GM12878 (cell line): Measurements from ENCODE around the gene BCS1L. TPM values are rescaled to one million over a fixed set of nuclear protein-coding genes. Genes with fewer than 3 reads are reported as not detected.
A peak's percentile ranks its signal among the peaks of the same experiment; 100 is the strongest.

ENCODE experiments used
- DPF2 ChIP-seq: fragments of 450-650 bp; IDR thresholded peaks from 2 replicates; pipeline ENCODE4 v1.6.1; 2017; ENCODE audit warnings: mild to moderate bottlenecking
- ESRRA ChIP-seq: IDR thresholded peaks from 2 replicates; pipeline ENCODE4 v1.6.1; 2012; ENCODE audit warnings: mild to moderate bottlenecking, low read length, improper control_type of control experiment
- JUNB ChIP-seq: IDR thresholded peaks from 2 replicates; pipeline ENCODE4 v1.6.1; 2016; ENCODE audit warnings: antibody characterized with exemption, mild to moderate bottlenecking
- MEF2A ChIP-seq: IDR thresholded peaks from 2 replicates; pipeline ENCODE4 v1.6.1; 2011; ENCODE audit warnings: low read depth, mild to moderate bottlenecking, low read length, moderate library complexity; ENCODE audit not compliant: insufficient read depth
- MTA2 ChIP-seq: fragments of 450-650 bp; IDR thresholded peaks from 2 replicates; pipeline ENCODE4 v1.6.1; 2016; ENCODE audit warnings: low read depth, mild to moderate bottlenecking, moderate library complexity
- MTA3 ChIP-seq: IDR thresholded peaks from 2 replicates; pipeline ENCODE4 v1.6.1; 2012; ENCODE audit warnings: low read length, inconsistent platforms, borderline replicate concordance
- MXI1 ChIP-seq: fragments of 150-350 bp; IDR thresholded peaks from 2 replicates; pipeline ENCODE4 v1.6.1; 2011; ENCODE audit warnings: low read depth, mild to moderate bottlenecking, inconsistent platforms, low read length, improper control_type of control experiment
- MYC ChIP-seq: IDR thresholded peaks from 2 replicates; pipeline ENCODE4 v1.6.1; 2011; ENCODE audit warnings: mild to moderate bottlenecking, low read length, moderate library complexity, inconsistent platforms; ENCODE audit not compliant: insufficient read depth, insufficient replicate concordance, insufficient read length, severe bottlenecking
- NR2C1 ChIP-seq: fragments of 450-650 bp; IDR thresholded peaks from 2 replicates; pipeline ENCODE4 v1.6.1; 2017; ENCODE audit warnings: antibody characterized with exemption, mild to moderate bottlenecking, moderate library complexity
- PAX8 ChIP-seq: fragments of 450-650 bp; IDR thresholded peaks from 2 replicates; pipeline ENCODE4 v1.6.1; 2017; ENCODE audit warnings: mild to moderate bottlenecking, moderate library complexity
- RAD21 ChIP-seq: IDR thresholded peaks from 2 replicates; pipeline ENCODE4 v1.6.1; 2011; ENCODE audit warnings: mild to moderate bottlenecking, low read depth, low read length, moderate library complexity; ENCODE audit not compliant: insufficient read depth
- SUZ12 ChIP-seq: fragments of 200-600 bp; sonication (generic); IDR thresholded peaks from one replicate; pipeline ENCODE4 v1.6.1; 2018; ENCODE audit warnings: antibody characterized with exemption, mild to moderate bottlenecking; ENCODE audit not compliant: unreplicated experiment
- TAF1 ChIP-seq: IDR thresholded peaks from 2 replicates; pipeline ENCODE4 v1.6.1; 2011; ENCODE audit warnings: mild to moderate bottlenecking, low read depth, low read length, borderline replicate concordance
- ZNF687 ChIP-seq: fragments of 450-650 bp; IDR thresholded peaks from 2 replicates; pipeline ENCODE4 v1.6.1; 2017; ENCODE audit warnings: mild to moderate bottlenecking, moderate library complexity
- ZZZ3 ChIP-seq: IDR thresholded peaks from 2 replicates; pipeline ENCODE4 v1.6.1; 2011; ENCODE audit warnings: low read depth; ENCODE audit not compliant: control insufficient read depth, insufficient read length
- polyA plus RNA-seq, 11 experiments: library from polyadenylated mRNA; depleted of rRNA in 4 of 11; unstranded in 6 of 11; stranded (reverse) in 5 of 11; fragments of >200 nt; fragmentation: Nextera tagmentation in 4 of 11; fragmentation: Illumina TruSeq in 1 of 11; extraction: Ambion mirVana in 4 of 11; extraction: Trizol in 1 of 11; gene quantifications; 1 replicate in 1 of 11; 2 replicates in 10 of 11; pipeline versions ENCODE4 v1.2.1 to v1.2.3, GENCODE V29; 2011 to 2016; ENCODE audit warnings: inconsistent platforms in 2 of 11, missing spikeins in 2 of 11, low read depth in 1 of 11
- total RNA-seq, 4 experiments: library from RNA; depleted of rRNA in 3 of 4; stranded (reverse); fragments of >200 nt in 3 of 4; fragmentation: Illumina TruSeq in 1 of 4; extraction: Trizol in 1 of 4; gene quantifications; 2 replicates each; pipeline versions ENCODE4 v1.2.1 to v1.2.3, GENCODE V29; 2013 to 2021
- TF ChIP-seq, protein P1 (sequence below): fragments of 450-650 bp; conservative IDR thresholded peaks from 2 replicates; pipeline ENCODE4 v1.6.1; 2017; ENCODE audit warnings: mild to moderate bottlenecking, moderate library complexity
- TF ChIP-seq, protein P2 (sequence below): fragments of 450-650 bp; IDR thresholded peaks from 2 replicates; pipeline ENCODE4 v1.6.1; 2017; ENCODE audit warnings: antibody characterized with exemption, mild to moderate bottlenecking, moderate library complexity
- TF ChIP-seq, protein P3 (sequence below): fragments of 150-350 bp; IDR thresholded peaks from 2 replicates; pipeline ENCODE4 v1.6.1; 2014; ENCODE audit warnings: mild to moderate bottlenecking, low read depth, low read length

The BCS1L gene
- total and polyA plus RNA-seq, 10 of the 15 experiments (the other 5 are each of a cell fraction or from before 2014, with no cell fraction given), result 40.4 to 114 (median 65.2) TPM

- TF ChIP-seq, protein P1, sequence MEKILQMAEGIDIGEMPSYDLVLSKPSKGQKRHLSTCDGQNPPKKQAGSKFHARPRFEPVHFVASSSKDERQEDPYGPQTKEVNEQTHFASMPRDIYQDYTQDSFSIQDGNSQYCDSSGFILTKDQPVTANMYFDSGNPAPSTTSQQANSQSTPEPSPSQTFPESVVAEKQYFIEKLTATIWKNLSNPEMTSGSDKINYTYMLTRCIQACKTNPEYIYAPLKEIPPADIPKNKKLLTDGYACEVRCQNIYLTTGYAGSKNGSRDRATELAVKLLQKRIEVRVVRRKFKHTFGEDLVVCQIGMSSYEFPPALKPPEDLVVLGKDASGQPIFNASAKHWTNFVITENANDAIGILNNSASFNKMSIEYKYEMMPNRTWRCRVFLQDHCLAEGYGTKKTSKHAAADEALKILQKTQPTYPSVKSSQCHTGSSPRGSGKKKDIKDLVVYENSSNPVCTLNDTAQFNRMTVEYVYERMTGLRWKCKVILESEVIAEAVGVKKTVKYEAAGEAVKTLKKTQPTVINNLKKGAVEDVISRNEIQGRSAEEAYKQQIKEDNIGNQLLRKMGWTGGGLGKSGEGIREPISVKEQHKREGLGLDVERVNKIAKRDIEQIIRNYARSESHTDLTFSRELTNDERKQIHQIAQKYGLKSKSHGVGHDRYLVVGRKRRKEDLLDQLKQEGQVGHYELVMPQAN, result peak; percentile 95
- TF ChIP-seq PAX8, result no peak
- TF ChIP-seq MEF2A, result no peak
- no peak for TF ChIP-seq ZNF687
- TF ChIP-seq, protein P2, sequence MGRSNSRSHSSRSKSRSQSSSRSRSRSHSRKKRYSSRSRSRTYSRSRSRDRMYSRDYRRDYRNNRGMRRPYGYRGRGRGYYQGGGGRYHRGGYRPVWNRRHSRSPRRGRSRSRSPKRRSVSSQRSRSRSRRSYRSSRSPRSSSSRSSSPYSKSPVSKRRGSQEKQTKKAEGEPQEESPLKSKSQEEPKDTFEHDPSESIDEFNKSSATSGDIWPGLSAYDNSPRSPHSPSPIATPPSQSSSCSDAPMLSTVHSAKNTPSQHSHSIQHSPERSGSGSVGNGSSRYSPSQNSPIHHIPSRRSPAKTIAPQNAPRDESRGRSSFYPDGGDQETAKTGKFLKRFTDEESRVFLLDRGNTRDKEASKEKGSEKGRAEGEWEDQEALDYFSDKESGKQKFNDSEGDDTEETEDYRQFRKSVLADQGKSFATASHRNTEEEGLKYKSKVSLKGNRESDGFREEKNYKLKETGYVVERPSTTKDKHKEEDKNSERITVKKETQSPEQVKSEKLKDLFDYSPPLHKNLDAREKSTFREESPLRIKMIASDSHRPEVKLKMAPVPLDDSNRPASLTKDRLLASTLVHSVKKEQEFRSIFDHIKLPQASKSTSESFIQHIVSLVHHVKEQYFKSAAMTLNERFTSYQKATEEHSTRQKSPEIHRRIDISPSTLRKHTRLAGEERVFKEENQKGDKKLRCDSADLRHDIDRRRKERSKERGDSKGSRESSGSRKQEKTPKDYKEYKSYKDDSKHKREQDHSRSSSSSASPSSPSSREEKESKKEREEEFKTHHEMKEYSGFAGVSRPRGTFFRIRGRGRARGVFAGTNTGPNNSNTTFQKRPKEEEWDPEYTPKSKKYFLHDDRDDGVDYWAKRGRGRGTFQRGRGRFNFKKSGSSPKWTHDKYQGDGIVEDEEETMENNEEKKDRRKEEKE, result no peak
- TF ChIP-seq MYC, result peak; percentile 82
- TF ChIP-seq TAF1, result peak; percentile 25; the same call in 1 of the 2 replicates
- peak; percentile 99 for TF ChIP-seq MXI1
- TF ChIP-seq NR2C1, result no peak
- no peak for TF ChIP-seq ZZZ3
- TF ChIP-seq, protein P3, sequence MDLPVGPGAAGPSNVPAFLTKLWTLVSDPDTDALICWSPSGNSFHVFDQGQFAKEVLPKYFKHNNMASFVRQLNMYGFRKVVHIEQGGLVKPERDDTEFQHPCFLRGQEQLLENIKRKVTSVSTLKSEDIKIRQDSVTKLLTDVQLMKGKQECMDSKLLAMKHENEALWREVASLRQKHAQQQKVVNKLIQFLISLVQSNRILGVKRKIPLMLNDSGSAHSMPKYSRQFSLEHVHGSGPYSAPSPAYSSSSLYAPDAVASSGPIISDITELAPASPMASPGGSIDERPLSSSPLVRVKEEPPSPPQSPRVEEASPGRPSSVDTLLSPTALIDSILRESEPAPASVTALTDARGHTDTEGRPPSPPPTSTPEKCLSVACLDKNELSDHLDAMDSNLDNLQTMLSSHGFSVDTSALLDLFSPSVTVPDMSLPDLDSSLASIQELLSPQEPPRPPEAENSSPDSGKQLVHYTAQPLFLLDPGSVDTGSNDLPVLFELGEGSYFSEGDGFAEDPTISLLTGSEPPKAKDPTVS, result peak; percentile 67; the same call in 1 of the 2 replicates
- TF ChIP-seq SUZ12, result no peak
- TF ChIP-seq JUNB, result no peak
- TF ChIP-seq DPF2, result peak; percentile 81
- TF ChIP-seq ESRRA, result 0 out of 2 replicates have a peak, but pooled peaks have one; percentile 35
- peak; percentile 81 for TF ChIP-seq RAD21
- TF ChIP-seq MTA2, result no peak
- TF ChIP-seq MTA3, result no peak
These were observed 51.4 kb downstream of the BCS1L start, which contains the start of gene TTLL4 (continued) for GRCh38 chr2:218710687-218711549.
